Gastroesophageal sphincter (tissue), 3 donors: ENCODE data around the gene RPP25.

Source experiments
- EP300 ChIP-seq: sonication (generic); formaldehyde crosslinking; IDR thresholded peaks from one replicate; pipeline ENCODE4 v1.6.1; 2017; ENCODE audit warnings: antibody characterized with exemption, mild to moderate bottlenecking
- POLR2A ChIP-seq, 2 donors: fragments of 450-650 bp; IDR thresholded peaks; one replicate each; pipeline ENCODE4 v1.6.1; 2017; ENCODE audit warnings: antibody characterized with exemption in 2 of 2, mild to moderate bottlenecking in 2 of 2, moderate library complexity in 1 of 2
- POLR2AphosphoS5 ChIP-seq: sonication (generic); formaldehyde crosslinking; IDR thresholded peaks from one replicate; pipeline ENCODE4 v1.6.1; 2017; ENCODE audit warnings: antibody characterized with exemption
- TF ChIP-seq, protein P1 (sequence below), 4 experiments: fragments of 200-600 bp in 2 of 4; fragments of 450-650 bp in 2 of 4; sonication (generic) in 1 of 4; IDR thresholded peaks; one replicate each; pipeline ENCODE4 v1.5.1; 2017 to 2019; ENCODE audit warnings: antibody characterized with exemption in 4 of 4, mild to moderate bottlenecking in 2 of 4, moderate library complexity in 2 of 4

DNA sequence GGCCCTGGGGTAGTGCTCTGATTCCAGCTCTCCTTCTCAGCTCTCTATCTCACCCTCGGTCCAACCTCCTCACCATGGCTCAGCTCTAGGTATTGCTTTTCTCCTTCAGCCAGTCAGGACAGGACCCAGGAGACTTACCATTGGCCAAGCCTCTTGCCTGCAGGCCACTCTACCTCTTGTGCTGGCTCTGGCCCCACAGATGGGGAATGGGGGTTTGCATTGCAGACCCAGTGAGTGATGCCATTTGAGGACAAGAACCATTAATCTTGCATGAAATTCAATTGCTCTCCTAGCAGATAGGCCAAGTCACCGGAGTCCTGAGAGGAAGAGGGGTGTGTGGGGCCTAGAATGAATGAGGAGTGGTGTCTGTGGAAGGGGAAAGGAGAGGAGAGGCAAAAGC, 6.1 kb upstream of the RPP25 start:
- TF ChIP-seq, protein P1, sequence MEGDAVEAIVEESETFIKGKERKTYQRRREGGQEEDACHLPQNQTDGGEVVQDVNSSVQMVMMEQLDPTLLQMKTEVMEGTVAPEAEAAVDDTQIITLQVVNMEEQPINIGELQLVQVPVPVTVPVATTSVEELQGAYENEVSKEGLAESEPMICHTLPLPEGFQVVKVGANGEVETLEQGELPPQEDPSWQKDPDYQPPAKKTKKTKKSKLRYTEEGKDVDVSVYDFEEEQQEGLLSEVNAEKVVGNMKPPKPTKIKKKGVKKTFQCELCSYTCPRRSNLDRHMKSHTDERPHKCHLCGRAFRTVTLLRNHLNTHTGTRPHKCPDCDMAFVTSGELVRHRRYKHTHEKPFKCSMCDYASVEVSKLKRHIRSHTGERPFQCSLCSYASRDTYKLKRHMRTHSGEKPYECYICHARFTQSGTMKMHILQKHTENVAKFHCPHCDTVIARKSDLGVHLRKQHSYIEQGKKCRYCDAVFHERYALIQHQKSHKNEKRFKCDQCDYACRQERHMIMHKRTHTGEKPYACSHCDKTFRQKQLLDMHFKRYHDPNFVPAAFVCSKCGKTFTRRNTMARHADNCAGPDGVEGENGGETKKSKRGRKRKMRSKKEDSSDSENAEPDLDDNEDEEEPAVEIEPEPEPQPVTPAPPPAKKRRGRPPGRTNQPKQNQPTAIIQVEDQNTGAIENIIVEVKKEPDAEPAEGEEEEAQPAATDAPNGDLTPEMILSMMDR (IDR thresholded peaks at IDR 0.05), result no peak
- no peak for TF ChIP-seq POLR2AphosphoS5
- no peak for TF ChIP-seq POLR2A (IDR thresholded peaks at IDR 0.05)
- no peak for TF ChIP-seq EP300
